ENCODE data around the gene RALGPS2.

RALGPS2 gene

DNA sequence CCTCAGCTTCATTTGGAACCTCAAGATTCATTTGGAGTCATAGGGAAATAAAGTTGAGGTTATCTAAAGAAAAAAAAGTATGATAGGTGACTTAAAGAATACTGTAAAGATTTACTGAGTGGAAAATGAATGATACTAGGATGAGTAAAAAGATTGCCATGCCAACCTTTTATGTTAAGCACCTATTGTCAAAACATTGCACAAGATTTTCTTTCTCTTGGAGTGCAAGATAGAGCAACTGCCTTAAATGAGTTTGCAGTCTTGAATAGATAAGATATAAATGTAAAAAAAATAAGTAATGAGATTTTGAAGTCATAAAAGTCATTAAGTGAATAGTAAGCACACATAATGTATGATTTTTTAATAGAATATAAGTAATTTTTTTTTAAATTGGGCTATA, 150.9 kb downstream of the RALGPS2 start (continued):
- no peak for TF ChIP-seq ZNF280D (tag by site-specific recombination; IDR thresholded peaks at IDR 0.05)
- TF ChIP-seq ZNF404 (tag by site-specific recombination; IDR thresholded peaks at IDR 0.05): no peak
- no peak for TF ChIP-seq ZNF169 (tag by site-specific recombination; IDR thresholded peaks at IDR 0.05)

GRCh38 chr1:178877896-178878295, 152.9 kb downstream of the RALGPS2 start:
- no peak overlapping the region for H3K27ac ChIP-seq (ENCODE audit: extremely low read depth, low read depth, low read length)
- POLR2A ChIA-PET: no interaction called here
- no peaks in the 10 kb centered on the region for H3K4me1 ChIP-seq (ENCODE audit: control insufficient read depth, insufficient read depth, low read length)
- TF ChIP-seq ZNF521 (tag by site-specific recombination; IDR thresholded peaks at IDR 0.05) (no peak), ZNF223 (tag by site-specific recombination; IDR thresholded peaks at IDR 0.05) (no peak), ZNF148 (tag by site-specific recombination; IDR thresholded peaks at IDR 0.05; ENCODE audit: borderline replicate concordance) (no peak), ATF2 (tag by site-specific recombination; IDR thresholded peaks at IDR 0.05; ENCODE audit: low read depth) (no peak), IKZF3 (tag by site-specific recombination; IDR thresholded peaks at IDR 0.05) (no peak)
- TF ChIP-seq, protein P1, sequence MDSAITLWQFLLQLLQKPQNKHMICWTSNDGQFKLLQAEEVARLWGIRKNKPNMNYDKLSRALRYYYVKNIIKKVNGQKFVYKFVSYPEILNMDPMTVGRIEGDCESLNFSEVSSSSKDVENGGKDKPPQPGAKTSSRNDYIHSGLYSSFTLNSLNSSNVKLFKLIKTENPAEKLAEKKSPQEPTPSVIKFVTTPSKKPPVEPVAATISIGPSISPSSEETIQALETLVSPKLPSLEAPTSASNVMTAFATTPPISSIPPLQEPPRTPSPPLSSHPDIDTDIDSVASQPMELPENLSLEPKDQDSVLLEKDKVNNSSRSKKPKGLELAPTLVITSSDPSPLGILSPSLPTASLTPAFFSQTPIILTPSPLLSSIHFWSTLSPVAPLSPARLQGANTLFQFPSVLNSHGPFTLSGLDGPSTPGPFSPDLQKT (IDR thresholded peaks at IDR 0.05; ENCODE audit: borderline replicate concordance, low read depth, low read length): no peak
- no peak overlapping the region for H3K4me3 ChIP-seq (ENCODE audit: low read depth, low read length)
- CTCF ChIA-PET: no interaction called here
- H3K9me3 ChIP-seq (ENCODE audit: control insufficient read depth, insufficient read depth, low read depth, low read length): no peaks in the 10 kb centered on the region
- no peaks in the 10 kb centered on the region for H3K36me3 ChIP-seq (ENCODE audit: control insufficient read depth in 2 of 2, insufficient read depth in 1 of 2, low read length in 2 of 2)

DNA sequence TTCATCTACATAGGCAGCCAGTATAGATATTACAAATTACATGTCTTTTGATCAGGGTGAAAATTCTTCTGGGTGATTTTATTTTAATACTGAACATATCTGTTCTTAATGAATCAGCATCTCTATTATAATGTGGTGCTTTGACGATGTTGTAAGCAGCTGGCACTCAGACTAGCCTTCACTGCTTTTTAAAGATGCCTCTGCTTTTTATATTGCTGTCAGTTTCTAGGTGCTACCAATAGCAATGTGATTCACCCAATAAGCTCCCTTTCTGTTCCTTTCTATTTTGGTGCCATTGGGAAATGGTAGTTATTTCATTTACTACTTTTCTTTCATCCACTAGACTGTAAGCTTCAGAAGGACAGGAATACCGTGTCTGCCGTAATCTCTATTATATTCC, 156.9 kb downstream of the RALGPS2 start:
- no peaks in the 10 kb centered on the region for H3K4me1 ChIP-seq (ENCODE audit: control insufficient read depth, insufficient read depth, low read length)
- H3K9me3 ChIP-seq (ENCODE audit: control insufficient read depth, insufficient read depth, low read depth, low read length): no peaks in the 10 kb centered on the region
- TF ChIP-seq ZBTB21 (tag by site-specific recombination; IDR thresholded peaks at IDR 0.05) (no peak), KLF16 (tag by site-specific recombination; IDR thresholded peaks at IDR 0.05) (no peak), PRDM6 (tag by site-specific recombination; IDR thresholded peaks at IDR 0.05) (no peak), ZNF155 (tag by site-specific recombination; IDR thresholded peaks at IDR 0.05) (no peak), ZNF174 (tag by site-specific recombination; IDR thresholded peaks at IDR 0.05) (no peak), ZNF239 (tag by site-specific recombination; IDR thresholded peaks at IDR 0.05) (no peak), ZNF561 (tag by site-specific recombination; IDR thresholded peaks at IDR 0.05; ENCODE audit: borderline replicate concordance) (no peak), IKZF3 (tag by site-specific recombination; IDR thresholded peaks at IDR 0.05) (no peak), ZNF639 (tag by site-specific recombination; IDR thresholded peaks at IDR 0.05) (no peak)
- no peak overlapping the region for H3K27ac ChIP-seq (ENCODE audit: extremely low read depth, low read depth, low read length)
- H3K4me3 ChIP-seq (ENCODE audit: low read depth, low read length): no peak overlapping the region
- POLR2A ChIA-PET: no interaction called here
- CTCF ChIA-PET: no interaction called here
- H3K36me3 ChIP-seq (ENCODE audit: control insufficient read depth in 2 of 2, insufficient read depth in 1 of 2, low read length in 2 of 2): no peaks in the 10 kb centered on the region; a peak in 1 of 3 replicates

Measured in HEK293 (cell line).